Measurements from ENCODE around the gene PSMC1. TPM values are rescaled to one million over a fixed set of nuclear protein-coding genes. Genes with fewer than 3 reads are reported as not detected.

Gene PSMC1
- total and polyA plus RNA-seq, 2 donors (not counting 1 experiment from before 2014, with no cell fraction given) = 21.4 to 51.6 TPM

- Histone ChIP-seq H3K9ac (ENCODE audit: low read length) (no peak overlapping the region), H3K9me3 (ENCODE audit: control extremely low read depth in 1 of 3, control insufficient read depth in 2 of 3, insufficient read depth in 1 of 3, low read length in 2 of 3) (no peaks in the 10 kb centered on the region), H4K20me1 (ENCODE audit: control insufficient read depth, insufficient read depth, low read length, poor library complexity, severe bottlenecking) (no peaks in the 10 kb centered on the region), H3K4me2 (replicated peaks; ENCODE audit: low read depth, low read length, poor library complexity, severe bottlenecking) (no peak overlapping the region), H3K27me3 (replicated peaks in 1 of 4; ENCODE audit: control extremely low read depth in 1 of 4, control insufficient read depth in 3 of 4, insufficient read depth in 4 of 4, low read length in 3 of 4) (no peaks in the 10 kb centered on the region), H3K36me3 (replicated peaks in 1 of 2; ENCODE audit: control extremely low read depth in 1 of 2, control insufficient read depth in 1 of 2, extremely low read depth in 1 of 2, insufficient read depth in 2 of 2, low read length in 1 of 2) (peaks cover 3 to 54% of the 10 kb centered on the region in 2 experiments), H3K27ac (ENCODE audit: low read length in 2 of 2) (no peak overlapping the region), H3K79me2 (ENCODE audit: control insufficient read depth, insufficient read depth, low read length) (no peaks in the 10 kb centered on the region), H2AFZ (ENCODE audit: insufficient read depth, low read depth, low read length, poor library complexity, severe bottlenecking) (no peak overlapping the region), H3K4me3 (ENCODE audit: control extremely low read depth in 1 of 5, extremely low read depth in 1 of 5, insufficient read depth in 1 of 5, low read depth in 2 of 5, low read length in 4 of 5) (no peak overlapping the region), H3K4me1 (ENCODE audit: control insufficient read depth in 2 of 2, insufficient read depth in 2 of 2, low read length in 2 of 2) (no peaks in the 10 kb centered on the region)
- TF ChIP-seq EZH2 (IDR thresholded peaks at IDR 0.05; ENCODE audit: borderline replicate concordance, insufficient read depth, low read depth, low read length, poor library complexity, severe bottlenecking) = no peak
- TF ChIP-seq CTCF (IDR thresholded peaks at IDR 0.05) = no peak
- DNase-seq (no peak), ATAC-seq (ENCODE audit: low read depth) (no peak)
- Mint-ChIP-seq H3K27ac (no peak overlapping the region), H3K9me3 (ENCODE audit: insufficient read depth) (no peaks in the 10 kb centered on the region), H3K4me1 (no peaks in the 10 kb centered on the region), H3K4me3 (no peak overlapping the region), H3K27me3 (no peaks in the 10 kb centered on the region)
- ChIA-PET POLR2A (no interaction called here), CTCF (no interaction called here)
- intact Hi-C loops (cut with micrococcal nuclease) = no loop called here
- 97% methylated on average over 5 of the region's 11 CpGs for WGBS (ENCODE audit: insufficient coverage)
These were observed 37.7 kb downstream of the PSMC1 start for GRCh38 chr14:90293766-90294730.

- CTCF ChIA-PET = no interaction called here
- Histone ChIP-seq H3K4me2 (replicated peaks; ENCODE audit: low read depth, low read length, poor library complexity, severe bottlenecking) (no peak overlapping the region), H3K27me3 (replicated peaks in 1 of 4; ENCODE audit: control extremely low read depth in 1 of 4, control insufficient read depth in 3 of 4, insufficient read depth in 4 of 4, low read length in 3 of 4) (no peaks in the 10 kb centered on the region), H3K4me1 (ENCODE audit: control insufficient read depth in 2 of 2, insufficient read depth in 2 of 2, low read length in 2 of 2) (no peaks in the 10 kb centered on the region), H3K4me3 (ENCODE audit: control extremely low read depth in 1 of 5, extremely low read depth in 1 of 5, insufficient read depth in 1 of 5, low read depth in 2 of 5, low read length in 4 of 5) (no peak overlapping the region), H3K79me2 (ENCODE audit: control insufficient read depth, insufficient read depth, low read length) (no peaks in the 10 kb centered on the region), H3K9ac (ENCODE audit: low read length) (no peak overlapping the region), H3K9me3 (ENCODE audit: control extremely low read depth in 1 of 3, control insufficient read depth in 2 of 3, insufficient read depth in 1 of 3, low read length in 2 of 3) (no peaks in the 10 kb centered on the region), H3K27ac (ENCODE audit: low read length in 2 of 2) (no peak overlapping the region), H3K36me3 (replicated peaks in 1 of 2; ENCODE audit: control extremely low read depth in 1 of 2, control insufficient read depth in 1 of 2, extremely low read depth in 1 of 2, insufficient read depth in 2 of 2, low read length in 1 of 2) (peaks cover 3 to 52% of the 10 kb centered on the region in 2 experiments), H2AFZ (ENCODE audit: insufficient read depth, low read depth, low read length, poor library complexity, severe bottlenecking) (no peak overlapping the region), H4K20me1 (ENCODE audit: control insufficient read depth, insufficient read depth, low read length, poor library complexity, severe bottlenecking) (no peaks in the 10 kb centered on the region)
- intact Hi-C loops (cut with micrococcal nuclease) = no loop called here
- no peaks in the 10 kb centered on the region for H3K9me3 Mint-ChIP-seq (ENCODE audit: insufficient read depth)
- WGBS (ENCODE audit: insufficient coverage) = no CpG with 5 or more reads among the region's 2 CpGs
- no peak overlapping the region for H3K27ac Mint-ChIP-seq
- TF ChIP-seq CTCF (IDR thresholded peaks at IDR 0.05) (no peak), EZH2 (IDR thresholded peaks at IDR 0.05; ENCODE audit: borderline replicate concordance, insufficient read depth, low read depth, low read length, poor library complexity, severe bottlenecking) (no peak)
- ATAC-seq (ENCODE audit: low read depth) (no peak), DNase-seq (no peak)
- H3K27me3 Mint-ChIP-seq = no peaks in the 10 kb centered on the region
- H3K4me1 Mint-ChIP-seq = no peaks in the 10 kb centered on the region
- no peak overlapping the region for H3K4me3 Mint-ChIP-seq
- POLR2A ChIA-PET = no interaction called here
These were observed 38.5 kb downstream of the PSMC1 start for GRCh38 chr14:90294872-90295271.
